HG03565 (cell line): ENCODE data around the gene FAF1.
"Not testable (repeated sequence)": the region's sequence is repeated elsewhere in the genome, so short reads cannot be mapped to it uniquely, and the experiment has no call there.

Experiments
- ATAC-seq: cut with Tn5 transposase; IDR thresholded peaks from one replicate; pipeline ENCODE4 v1.9.1; 2021; ENCODE audit warnings: mild to moderate bottlenecking, moderate library complexity; ENCODE audit not compliant: unreplicated experiment

Gene FAF1

DNA sequence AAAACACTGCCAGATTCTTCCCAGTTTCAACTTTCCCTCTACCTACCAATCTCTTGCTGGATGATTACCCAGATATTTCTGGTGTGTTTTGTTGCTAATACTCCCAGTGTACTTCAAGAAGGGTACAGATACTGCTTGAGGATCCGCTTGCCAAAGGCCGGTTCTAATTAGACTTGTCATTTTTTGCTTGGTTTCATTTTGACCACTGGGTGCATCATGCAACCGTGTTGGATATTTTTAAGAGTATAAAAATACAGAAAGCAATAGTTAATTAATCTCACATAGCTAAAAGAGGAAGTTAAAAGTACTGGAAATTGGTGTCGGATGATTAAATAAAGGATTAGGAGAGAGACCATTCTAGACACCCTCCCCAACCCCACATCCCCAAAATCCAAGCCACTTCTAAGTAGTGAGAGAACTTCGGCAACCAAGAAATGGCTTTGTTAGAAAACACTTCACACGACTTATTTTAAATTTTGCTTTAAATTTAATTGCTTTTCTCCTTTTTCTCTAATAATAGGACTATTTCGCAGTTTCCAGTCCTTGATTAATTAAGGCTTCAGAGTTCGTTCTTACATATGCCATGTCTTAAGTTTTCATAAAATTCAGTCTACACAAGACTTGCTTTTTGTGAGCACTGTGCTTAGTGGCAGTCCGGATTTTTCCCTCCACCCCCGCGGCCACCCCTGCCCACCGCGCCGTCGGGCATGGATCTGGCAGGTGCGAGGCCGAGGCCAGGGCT is 7.5 kb upstream of the FAF1 start:
- no peak for ATAC-seq

- ATAC-seq, result no peak
Observed at GRCh38 chr1:50966991-50967390, 6.9 kb upstream of the FAF1 start.

DNA sequence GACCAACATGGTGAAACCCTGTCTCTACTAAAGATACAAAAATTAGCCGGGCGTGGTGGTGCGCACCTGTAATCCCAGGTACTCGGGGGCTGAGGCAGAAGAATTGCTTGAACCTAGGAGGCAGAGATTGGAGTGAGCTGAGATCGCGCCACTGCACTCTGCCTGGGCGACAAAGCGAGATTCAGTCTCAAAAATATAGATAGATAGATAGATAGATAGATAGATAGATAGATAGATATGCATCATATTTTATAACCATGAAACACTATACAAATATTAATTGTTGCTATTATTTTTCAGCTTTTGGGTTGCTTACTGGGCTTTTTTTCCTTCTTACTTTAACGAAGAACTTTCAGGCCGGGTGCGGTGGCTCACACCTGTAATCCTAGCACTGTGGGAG is 4.8 kb upstream of the FAF1 start:
- ATAC-seq, result no peak

- ATAC-seq, result no peak
Observed at GRCh38 chr1:50959303-50959912, 659 bp downstream of the FAF1 start.

- ATAC-seq, result no peak
Observed at GRCh38 chr1:50955116-50955515, 5.0 kb downstream of the FAF1 start.

- not testable (repeated sequence) for ATAC-seq
Observed at GRCh38 chr1:50952566-50952965, 7.5 kb downstream of the FAF1 start.

GRCh38 chr1:50950396-50950795 is 9.7 kb downstream of the FAF1 start:
- no peak for ATAC-seq

DNA sequence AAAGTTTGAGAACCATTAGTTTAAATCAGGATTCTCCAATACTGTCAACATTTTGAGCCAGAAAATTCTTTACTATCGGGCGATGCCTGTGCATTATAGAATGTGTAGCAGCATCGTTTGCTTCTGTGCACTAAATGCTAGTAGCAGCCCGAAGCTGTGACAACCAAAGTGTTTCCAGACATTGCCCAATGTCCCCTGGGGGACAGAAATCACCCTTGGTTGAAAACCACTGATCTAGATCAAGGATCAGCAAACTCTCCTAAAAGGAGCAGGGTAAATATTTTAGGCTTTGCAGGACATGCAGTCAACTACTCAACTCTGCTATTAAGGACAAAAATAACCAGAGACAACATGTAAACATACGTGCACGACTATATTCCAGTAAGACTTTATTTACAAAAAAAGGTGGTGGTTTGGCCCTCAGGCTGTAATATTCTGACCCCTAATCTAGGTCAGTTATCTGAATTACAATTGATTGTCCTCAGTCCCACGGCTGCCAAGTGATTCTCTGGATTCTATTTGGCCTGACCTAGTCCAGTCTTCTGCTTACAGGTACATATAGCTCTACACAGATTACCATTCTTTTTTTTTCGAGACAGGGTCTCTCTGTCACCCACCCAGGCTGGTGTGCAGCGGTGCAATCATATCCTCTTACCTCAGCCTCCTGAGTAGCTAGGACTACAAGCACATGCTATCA is 10.6 kb downstream of the FAF1 start:
- no peak for ATAC-seq

DNA sequence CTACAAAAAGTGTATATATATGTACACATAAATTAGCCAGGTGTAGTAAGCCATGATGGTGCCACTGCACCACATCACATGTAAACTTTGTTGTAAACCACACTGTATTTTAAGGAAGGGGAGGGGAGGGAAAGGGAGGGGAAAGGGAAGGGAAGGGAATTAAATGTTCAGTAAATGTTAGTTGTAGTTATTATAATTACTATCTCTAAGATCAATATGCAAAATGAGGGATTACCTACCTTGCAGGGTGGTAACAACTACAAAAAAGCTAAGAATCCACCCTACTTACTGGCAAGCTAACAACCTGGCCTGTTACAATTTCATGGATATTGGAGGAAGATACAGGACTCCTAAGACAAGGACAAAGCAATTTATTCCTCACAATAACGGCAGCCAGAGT is 17.7 kb downstream of the FAF1 start:
- no peak for ATAC-seq

GRCh38 chr1:50940291-50940690 is 19.8 kb downstream of the FAF1 start:
- no peak for ATAC-seq

- ATAC-seq, result no peak
Observed at GRCh38 chr1:50936321-50936720, 23.7 kb downstream of the FAF1 start.

DNA sequence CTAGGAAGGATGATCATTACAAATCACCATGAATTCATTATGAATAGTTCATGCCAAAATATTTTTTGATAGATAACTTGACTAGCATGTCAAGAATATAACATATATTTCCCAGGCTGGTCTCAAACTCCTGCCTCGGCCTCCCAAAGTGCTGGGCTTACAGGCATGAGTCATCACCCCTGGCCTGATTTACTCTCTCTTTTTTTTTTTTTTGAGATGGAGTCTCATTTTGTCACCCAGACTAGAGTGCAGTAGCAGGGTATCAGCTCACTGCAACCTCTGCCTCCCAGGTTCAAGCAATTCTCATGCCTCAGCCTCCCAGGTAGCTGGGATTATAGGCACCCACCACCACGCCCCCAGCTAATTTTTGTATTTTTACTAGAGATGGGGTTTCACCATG is 24.8 kb downstream of the FAF1 start:
- ATAC-seq, result not testable (repeated sequence)

GRCh38 chr1:50934838-50935237 is 25.2 kb downstream of the FAF1 start:
- ATAC-seq, result no peak

DNA sequence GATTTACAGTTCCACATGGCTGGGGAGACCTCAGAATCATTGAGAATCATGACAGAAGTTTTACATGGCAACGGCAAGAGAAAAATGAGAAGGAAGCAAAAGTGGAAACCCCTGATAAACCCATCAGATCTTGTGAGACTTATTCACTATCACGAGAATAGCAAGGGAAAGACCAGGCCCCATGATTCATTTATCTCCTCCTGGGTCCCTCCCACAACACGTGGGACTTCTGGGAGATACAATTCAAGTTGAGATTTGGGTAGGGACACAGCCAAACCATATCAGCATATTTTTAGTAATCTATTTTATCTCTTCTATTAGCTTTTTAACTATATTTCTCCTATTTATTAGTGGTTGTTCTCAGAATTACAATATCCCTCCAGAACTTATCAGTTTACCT is 26.3 kb downstream of the FAF1 start:
- ATAC-seq, result not testable (repeated sequence)

DNA sequence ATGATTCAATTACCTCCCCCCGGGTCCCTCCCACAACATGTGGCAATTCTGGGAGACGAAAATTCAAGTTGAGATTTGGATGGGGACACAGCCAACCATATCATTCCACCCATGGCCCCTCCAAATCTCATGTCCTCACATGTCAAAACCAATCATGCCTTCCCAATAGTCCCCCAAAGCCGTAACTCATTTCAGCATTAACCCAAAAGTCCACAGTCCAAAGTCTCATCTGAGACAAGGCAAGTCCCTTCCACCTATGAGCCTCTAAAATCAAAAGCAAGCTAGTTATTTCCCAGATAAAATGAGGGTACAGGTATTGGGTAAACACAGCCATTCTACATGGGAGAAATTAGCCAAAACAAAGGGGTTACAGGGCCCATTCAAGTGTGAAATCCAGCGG is 28.0 kb downstream of the FAF1 start:
- ATAC-seq, result not testable (repeated sequence)

DNA sequence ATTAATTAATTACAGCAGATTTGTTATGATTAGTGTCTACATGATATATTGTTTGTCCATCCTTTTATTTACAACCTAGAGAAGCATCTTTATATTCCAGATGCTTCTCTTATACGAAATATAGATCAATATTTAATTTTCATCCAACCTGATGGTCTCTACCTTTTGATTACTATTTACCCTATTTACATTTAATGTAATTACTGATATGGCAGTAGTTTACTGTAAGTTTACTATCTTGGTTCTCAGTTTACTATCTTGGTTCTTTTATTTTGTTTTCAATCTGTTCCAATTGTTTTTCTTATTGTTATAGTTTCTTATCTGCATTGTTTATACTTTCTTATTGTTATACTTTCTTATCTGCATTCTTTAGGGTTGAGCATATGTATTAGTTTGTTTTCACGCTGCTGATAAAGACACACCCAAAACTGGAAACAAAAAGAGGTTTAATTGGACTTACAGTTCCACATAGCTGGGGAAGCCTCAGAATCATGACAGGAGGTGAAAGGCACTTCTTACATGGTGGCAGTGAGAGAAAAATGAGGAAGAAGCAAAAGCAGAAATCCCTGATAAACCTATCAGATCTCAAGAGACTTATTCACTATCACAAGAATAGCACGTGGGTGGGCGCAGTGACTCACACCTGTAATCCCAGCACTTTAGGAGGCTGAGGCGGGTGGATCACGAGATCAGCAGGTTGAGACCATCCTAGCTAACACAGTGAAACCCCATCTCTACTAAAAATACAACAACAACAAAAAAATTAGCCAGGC is 28.9 kb downstream of the FAF1 start:
- ATAC-seq, result no peak

DNA sequence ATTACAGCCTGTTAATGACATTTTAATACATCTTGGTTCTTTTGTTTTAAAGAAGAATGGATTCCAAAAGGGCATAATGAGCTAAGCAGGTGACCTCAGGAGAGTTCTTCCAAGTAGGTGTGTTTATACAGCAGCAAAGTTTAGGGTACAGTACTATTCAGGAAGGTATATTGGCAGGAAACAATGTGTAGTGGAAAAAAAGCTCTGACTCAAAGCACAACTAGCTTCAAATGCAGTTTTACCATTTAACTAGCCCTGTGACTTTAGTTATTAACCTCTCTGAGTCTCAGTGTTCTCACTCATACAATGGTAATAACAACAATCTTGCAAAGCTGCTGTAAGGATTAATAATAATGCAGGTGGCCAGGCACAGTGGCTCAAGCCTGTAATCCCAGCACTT is 29.9 kb downstream of the FAF1 start:
- peak; percentile 66 for ATAC-seq

GRCh38 chr1:50929376-50929958 is 30.6 kb downstream of the FAF1 start:
- ATAC-seq, result no peak

DNA sequence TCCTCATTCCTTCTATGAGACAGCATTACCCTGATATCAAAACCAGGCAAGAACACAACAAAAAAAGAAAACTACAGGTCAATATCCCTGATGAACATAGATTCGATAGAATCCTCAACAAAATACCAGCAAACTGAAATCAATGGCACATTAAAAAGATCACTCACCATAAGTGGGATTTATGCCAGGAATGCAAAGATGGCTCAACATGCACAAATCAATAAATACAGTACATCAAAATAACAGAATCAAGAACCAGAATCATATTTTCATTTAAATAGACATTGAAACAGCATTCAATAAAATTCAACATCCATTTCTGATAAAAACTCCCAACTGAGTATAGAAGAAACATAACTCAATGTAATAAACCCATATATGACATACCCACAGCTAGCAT is 36.5 kb downstream of the FAF1 start:
- ATAC-seq, result no peak

DNA sequence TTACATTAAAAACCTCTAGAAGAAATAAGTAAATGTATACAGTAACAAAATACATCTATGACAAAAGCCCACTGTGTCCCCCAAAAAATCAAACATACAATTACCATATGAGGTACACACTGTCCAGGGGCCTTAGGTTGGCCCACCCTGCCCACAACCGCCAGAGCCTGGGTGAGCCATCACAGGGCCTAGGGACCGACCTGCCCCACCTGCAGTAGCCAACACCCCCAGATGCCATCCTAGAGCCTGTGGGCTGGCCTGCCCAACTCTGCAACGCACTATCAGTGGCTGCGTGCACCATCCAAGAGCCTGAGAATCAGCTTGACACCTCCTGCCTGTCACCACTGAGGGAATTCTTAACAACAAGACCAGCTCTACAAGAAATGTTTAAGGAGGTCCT is 39.0 kb downstream of the FAF1 start:
- no peak for ATAC-seq

GRCh38 chr1:50920409-50920808 is 39.7 kb downstream of the FAF1 start:
- no peak for ATAC-seq
